SH-SY5Y (cell line): ENCODE results near the gene USP6NL.

Experiments used
- GATA2 ChIP-seq: IDR thresholded peaks from 2 replicates; pipeline ENCODE4 v1.6.1; 2011; ENCODE audit warnings: mild to moderate bottlenecking, low read depth, low read length
- GATA3 ChIP-seq: IDR thresholded peaks from 2 replicates; pipeline ENCODE4 v1.6.1; 2011; ENCODE audit warnings: low read depth, mild to moderate bottlenecking, low read length, moderate library complexity

USP6NL gene

GRCh38 chr10:11530806-11531205 is 80.6 kb downstream of the USP6NL start:
- TF ChIP-seq GATA2 (no peak), GATA3 (no peak)

- TF ChIP-seq GATA2 (no peak), GATA3 (no peak)
Observed at GRCh38 chr10:11529276-11529903, 82.1 kb downstream of the USP6NL start.

DNA sequence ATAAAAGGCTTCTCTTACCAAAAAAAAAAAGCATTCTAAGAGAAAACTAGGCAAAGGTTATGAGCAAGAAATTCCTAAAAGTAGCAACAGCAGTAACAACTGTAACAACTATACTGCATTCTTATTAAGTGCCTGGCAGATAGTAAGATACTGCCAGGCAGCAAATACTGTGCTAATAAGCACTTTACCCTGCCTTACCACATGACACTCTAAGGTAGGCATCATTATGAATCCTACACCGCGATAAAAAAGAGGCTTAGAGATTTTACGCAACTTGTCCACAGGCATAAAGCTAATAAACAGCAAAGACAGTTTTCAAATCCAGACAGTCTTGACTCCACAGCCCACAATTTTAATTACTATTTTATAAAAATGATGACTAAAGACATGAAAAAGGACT is 83.2 kb downstream of the USP6NL start:
- TF ChIP-seq GATA2 (no peak), GATA3 (no peak)

- TF ChIP-seq GATA2: no peak
- no peak for TF ChIP-seq GATA3
Observed at GRCh38 chr10:11527691-11528255, 83.7 kb downstream of the USP6NL start.

DNA sequence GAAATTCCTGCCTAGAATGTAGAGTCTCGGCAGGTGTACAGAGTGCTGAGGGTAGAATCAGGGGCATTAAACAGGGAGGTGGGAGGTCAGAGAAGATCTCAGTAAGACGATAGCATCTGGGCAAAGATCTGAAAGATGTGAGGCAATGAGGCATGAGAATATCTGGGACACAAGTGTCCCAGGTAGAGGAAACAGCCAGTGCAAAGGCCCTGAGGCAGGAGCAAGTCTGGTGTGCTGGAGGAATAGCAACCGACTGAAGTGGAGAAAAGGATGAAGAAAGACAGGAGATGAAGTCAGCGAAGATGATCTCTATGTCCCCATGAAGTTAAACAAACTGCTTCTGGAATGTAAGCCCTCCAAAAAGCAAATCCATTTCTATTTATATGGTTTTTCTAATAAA is 84.4 kb downstream of the USP6NL start:
- TF ChIP-seq GATA2 (no peak), GATA3 (no peak)

GRCh38 chr10:11525503-11525902 is 85.9 kb downstream of the USP6NL start:
- no peak for TF ChIP-seq GATA3
- TF ChIP-seq GATA2: no peak

- TF ChIP-seq GATA2 (no peak), GATA3 (no peak)
Observed at GRCh38 chr10:11522821-11523245, 88.6 kb downstream of the USP6NL start.

DNA sequence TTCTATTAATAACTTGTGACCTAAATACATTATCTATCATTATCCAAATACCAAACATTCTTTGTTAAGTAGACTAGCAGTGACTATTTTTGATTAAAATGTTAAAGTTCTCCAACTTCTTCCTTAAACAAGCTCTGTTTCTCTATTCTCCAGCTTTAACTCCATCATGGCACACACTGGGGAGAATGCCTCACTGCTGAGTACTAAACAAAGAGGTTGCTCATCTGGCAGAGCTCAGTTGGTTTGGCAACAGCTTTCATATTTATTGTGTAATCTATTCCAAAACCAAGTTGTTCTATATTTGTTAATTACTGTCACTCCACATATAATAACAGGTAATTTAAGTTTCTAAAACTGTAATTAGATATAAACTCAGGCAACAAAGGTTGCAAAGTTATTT is 89.6 kb downstream of the USP6NL start:
- TF ChIP-seq GATA2 (no peak), GATA3 (no peak)

DNA sequence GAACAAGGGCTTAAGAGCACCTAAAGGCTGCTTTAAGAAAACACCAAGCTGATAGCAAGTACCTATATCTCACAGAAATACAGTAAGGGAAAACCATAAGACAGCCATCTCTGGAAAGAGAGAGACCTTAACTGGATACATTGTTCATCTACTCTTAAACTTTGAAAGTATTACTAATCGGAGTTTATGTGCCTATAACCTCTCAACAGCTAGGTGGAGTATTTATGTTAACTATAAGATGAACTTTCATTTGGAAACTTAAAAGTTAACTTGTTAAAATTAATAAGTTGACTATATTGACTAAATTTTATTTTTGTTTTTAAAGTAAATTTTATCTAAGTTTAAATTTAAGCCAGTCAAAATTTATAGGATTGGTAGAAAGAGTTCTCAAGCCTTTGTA is 90.6 kb downstream of the USP6NL start:
- no peak for TF ChIP-seq GATA2
- TF ChIP-seq GATA3: no peak

- TF ChIP-seq GATA3 (no peak), GATA2 (no peak)
Observed at GRCh38 chr10:11517150-11517549, 94.3 kb downstream of the USP6NL start.

DNA sequence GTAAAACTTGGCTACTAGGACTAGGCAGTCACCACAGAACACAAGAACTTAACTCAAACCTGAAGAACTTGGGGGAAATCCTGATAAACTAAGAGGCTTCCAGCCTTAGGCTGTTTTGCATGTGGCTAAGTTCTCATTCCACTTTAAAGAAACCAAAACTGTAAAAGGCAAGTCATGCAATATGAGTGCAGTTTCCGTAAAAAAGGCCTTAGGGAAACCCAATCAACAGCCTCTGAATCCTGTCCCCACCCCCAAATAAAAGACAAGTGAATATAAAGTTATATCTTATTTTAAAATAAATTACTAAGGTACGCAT is 95.1 kb downstream of the USP6NL start:
- TF ChIP-seq GATA3: no peak

- TF ChIP-seq GATA3: no peak
Observed at GRCh38 chr10:11515596-11516430, 95.6 kb downstream of the USP6NL start.

DNA sequence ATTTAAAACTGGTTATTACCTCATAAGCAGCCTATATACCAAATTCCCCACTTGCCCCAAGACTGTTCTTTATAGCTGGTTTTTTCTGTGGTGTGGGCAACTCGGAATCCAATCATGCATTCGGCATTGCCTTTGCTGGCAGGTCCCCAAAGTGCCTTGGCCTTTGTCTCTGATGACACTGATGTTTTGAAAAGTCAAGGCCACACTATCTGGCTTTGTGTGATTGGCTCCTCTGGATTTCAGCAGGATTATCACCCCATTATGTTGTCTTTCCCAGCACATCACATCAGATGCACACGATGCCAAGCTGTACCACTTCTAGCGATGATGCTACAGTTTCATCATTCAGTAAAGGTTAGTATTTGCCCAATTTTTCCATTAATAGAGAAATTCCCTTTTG is 97.7 kb downstream of the USP6NL start:
- TF ChIP-seq GATA2 (no peak), GATA3 (no peak)

DNA sequence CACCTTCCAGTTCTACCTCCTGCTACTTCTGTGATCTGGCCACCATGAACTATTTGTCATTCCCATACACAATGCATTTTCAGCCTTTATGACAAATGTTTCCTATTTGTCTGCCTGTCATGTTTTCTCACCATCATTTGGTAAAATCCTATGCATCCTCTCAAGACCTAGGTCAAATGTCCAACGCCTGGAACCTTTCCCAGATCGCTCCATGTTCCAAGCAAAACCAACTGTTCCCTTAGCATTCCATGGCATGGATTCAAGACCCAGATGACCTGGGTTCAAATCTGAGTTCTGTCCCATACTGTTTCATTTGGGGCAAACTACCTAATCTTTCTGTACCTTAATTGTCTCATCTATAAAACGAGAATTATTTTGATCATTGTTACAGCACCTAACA is 98.9 kb downstream of the USP6NL start:
- no peak for TF ChIP-seq GATA3
- TF ChIP-seq GATA2: no peak

DNA sequence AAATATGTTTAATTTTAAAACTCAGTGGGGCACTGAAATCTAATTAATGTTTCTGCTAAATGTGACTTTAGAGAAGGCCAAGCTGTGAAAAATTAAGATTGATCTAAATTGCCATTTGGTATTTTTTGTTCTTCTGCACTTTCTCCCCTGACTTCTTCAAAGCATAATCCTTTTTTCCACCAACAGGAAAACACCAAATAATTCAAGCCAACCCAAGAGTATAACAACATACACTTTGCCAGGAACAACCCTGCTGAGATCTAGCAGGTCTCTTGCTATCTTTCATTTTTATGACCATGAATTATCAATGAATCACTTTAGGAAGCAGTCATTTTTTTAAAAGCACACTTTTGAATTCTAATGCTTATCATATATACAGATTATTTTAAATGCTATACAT is 100.1 kb downstream of the USP6NL start:
- TF ChIP-seq GATA3 (no peak), GATA2 (no peak)

DNA sequence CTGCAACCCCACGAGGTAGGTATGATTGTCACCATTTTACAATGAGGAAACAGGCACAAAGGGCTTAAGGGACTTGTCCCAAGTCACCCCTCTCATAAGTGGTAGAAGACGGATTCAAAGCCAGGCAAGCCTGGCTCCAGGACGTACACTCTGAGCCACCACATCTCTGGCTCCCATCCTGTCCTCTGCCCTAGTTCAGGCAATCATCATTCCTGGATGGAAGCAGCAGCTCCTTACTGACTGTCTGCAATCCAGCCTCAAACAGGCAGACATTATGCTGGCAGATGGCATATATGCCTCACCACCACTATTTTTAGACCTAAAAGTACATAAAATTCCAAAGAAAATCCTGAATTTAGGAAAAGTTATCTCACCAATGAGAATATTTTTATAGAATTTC is 100.7 kb downstream of the USP6NL start:
- TF ChIP-seq GATA2 (no peak), GATA3 (no peak)
